GM19035 (cell line): ENCODE data around the gene SH2B2.

Experiments used
- ATAC-seq: cut with Tn5 transposase; IDR thresholded peaks from one replicate; pipeline ENCODE4 v1.9.1; 2021; ENCODE audit not compliant: unreplicated experiment

SH2B2 gene

GRCh38 chr7:102266541-102266940 is 20.1 kb upstream of the SH2B2 start:
- no peak for ATAC-seq

GRCh38 chr7:102268635-102269034 is 18.0 kb upstream of the SH2B2 start:
- no peak for ATAC-seq

GRCh38 chr7:102270178-102270887 is 16.3 kb upstream of the SH2B2 start:
- no peak for ATAC-seq

GRCh38 chr7:102271158-102271798 is 15.4 kb upstream of the SH2B2 start:
- ATAC-seq = no peak

DNA sequence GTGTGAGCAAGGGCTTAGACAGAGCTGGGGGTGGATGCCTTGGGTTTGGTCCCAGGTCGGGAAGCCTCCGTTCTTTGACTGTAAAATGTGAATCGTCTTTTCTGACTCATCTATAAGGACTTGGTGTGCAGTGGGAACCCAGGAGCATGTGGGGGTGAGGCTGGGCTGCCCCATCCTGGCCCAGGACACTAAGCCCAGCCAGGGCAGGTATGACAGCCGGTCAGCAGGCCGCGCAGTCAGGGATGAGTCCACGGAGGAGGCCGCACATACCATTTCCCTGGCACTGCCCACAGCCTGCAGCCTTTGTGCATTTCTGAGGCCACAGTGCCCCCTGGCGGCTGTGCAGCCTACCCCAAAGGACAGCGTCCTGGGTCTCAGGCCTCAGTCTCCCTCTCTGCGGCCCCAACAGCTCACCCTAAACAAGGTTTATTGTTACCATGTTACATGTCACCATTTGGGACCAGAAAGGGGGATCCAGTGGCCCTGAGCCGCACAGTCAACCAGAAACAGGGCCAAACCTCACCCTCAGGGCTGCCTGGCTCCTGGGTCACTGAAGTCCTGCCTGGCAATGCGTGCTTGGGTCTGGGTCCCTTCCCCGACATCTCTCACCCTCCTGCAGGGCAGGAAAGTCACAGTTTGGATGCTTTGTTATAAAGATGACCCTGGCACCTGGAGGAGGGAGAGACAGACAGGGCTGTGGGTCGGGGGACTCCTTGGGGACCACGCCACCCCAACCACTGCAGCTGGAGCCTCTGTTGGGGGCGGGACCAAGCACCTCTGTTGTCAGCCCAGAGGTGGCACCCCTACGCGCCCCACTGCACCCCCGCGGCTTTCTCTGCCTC is 14.4 kb upstream of the SH2B2 start:
- peak; percentile 70 for ATAC-seq

DNA sequence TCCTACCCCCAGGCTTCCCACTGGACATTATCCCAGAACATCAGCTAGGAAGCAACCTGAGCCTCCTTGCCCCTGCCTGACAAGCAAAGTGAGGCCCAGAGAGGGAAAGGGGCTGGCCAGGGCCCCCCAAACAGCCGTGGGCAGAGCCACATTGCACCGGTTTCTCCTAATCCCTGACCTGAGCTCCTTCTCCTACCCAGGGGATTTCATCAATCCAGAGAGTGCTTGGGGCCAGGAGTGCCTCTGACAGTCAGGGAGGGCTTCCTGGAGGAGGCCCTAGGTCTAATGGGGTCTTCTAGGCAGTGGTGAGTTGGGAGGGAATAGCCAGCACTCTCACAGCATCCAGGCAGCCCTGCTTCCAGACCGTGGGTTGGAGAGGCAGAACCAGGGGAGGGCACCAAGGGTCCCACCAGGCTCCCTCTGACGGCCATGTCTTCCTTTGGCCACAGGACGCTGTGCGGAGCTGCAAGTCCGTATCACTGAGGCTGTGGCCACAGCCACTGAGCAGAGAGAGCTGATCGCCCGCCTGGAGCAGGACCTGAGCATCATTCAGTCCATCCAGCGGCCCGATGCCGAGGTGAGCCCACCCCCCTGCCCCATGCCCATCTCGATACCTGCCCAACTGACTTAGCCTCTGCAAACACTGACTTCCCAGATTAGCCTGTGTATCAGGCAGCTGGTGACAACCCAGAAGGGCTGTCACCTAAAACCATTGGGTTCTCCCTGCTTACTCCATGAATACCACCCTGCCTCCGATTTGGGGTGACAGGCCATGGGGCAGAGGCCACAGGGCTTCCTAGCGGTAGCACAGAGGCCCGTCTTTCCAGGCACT is 13.5 kb upstream of the SH2B2 start:
- ATAC-seq = no peak

DNA sequence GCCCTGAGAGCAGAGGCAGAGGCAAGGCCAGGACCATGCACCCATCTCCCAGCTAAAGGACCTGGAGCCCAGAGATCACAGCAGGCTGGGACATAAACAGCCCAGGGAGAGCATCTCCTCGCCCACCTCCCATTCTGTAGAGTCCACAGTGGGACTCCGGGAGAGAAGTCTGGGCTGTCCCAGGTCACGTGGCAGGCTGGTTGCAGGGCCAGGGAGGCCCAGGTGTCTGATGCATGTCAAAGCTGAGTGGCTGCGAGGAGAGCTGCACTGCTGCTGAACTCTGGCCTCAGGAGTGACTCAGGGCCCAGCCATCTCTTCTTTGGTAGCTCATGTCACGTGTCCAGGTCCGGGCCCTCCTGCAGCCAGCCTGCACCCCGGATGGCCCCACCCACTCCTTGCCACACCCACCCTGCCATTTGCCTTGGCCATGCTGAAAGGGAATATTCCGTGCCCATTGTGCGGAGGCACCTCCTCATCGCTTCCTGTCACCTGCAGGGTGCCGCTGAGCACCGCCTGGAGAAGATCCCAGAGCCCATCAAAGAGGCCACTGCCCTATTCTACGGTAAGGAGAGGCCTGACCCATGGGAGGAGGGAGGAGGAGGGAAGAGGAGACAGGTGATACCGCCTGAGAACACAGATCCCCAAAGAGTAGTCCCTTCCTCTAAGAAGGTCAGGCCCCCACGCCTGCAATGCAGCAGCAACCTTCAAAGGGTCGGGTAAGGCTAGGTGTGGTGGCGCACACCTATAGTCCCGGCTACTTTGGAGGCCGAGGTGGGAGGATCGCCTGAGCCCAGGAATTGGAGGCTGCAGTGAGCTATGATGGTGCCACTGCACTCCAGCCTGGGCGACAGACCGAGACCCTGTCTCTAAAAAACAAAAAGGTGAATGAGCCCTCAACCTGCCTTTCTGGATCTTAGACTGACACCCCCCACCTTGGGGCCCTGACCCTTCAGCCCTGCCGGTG is 12.6 kb upstream of the SH2B2 start:
- ATAC-seq = no peak

DNA sequence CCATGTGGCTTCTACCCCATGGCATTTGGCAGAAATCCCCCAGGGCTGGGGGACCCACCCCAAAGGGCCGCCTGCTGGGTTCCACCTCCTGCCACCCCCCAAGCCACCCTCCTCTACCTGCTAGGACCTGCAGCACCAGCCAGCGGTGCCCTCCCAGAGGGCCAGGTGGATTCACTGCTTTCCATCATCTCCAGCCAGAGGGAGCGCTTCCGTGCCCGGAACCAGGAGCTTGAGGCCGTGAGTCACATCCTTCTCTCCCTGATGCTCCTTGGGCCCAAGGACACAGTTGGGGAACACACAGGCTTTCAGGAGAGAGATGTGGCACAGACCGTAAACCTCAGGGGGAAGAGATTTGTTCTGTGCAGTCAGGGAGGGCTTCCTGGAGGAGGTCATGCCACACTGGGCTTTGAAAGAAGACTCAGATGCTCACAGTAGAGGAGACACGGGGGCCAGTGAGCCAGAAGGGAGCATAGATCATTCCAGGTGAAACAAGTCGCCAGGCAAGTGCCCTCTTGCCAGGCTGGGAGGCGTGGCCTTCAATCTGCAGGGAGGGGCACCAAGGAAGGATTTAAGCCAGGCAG is 11.5 kb upstream of the SH2B2 start:
- no peak for ATAC-seq

- no peak for ATAC-seq
Measured at GRCh38 chr7:102277901-102278300, 8.8 kb upstream of the SH2B2 start.

- ATAC-seq = peak; percentile 78
Measured at GRCh38 chr7:102279537-102280400, 6.9 kb upstream of the SH2B2 start.

DNA sequence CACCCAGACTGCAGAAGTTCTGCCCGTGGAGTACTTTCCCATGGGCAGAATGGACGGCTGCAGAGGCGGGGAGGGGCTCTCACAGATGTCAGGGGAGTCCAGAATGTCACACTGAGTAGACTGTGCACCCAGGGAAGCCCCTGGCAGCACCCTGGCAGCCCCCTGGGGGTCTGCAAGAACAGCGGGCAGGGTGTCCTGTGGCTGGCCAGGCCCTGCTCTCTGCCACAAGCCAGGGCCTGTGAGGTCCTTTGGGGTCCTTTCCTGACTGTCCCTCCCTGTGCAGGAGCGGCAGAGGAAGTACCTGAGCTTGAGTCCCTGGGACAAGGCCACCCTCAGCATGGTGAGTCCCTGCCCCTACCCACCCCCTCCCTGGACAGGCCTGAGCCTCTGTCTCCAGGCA is 6.1 kb upstream of the SH2B2 start:
- no peak for ATAC-seq

DNA sequence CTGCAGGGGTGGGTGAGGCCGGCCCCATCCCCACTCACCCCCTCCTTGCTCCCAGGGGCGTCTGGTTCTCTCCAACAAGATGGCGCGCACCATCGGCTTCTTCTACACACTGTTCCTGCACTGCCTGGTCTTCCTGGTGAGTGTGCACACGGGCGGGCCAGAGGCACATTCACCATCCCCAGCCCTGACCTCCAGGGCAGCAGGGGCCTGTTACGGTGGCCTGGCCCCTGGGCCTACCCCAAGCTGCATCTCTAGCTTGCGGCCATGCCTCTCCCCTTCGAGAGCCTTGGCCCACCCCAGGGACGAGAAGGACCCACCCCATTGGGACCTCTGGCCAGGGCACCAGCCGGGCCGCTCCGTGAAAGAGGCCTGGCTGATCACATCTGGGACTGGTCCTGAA is 4.9 kb upstream of the SH2B2 start:
- no peak for ATAC-seq

DNA sequence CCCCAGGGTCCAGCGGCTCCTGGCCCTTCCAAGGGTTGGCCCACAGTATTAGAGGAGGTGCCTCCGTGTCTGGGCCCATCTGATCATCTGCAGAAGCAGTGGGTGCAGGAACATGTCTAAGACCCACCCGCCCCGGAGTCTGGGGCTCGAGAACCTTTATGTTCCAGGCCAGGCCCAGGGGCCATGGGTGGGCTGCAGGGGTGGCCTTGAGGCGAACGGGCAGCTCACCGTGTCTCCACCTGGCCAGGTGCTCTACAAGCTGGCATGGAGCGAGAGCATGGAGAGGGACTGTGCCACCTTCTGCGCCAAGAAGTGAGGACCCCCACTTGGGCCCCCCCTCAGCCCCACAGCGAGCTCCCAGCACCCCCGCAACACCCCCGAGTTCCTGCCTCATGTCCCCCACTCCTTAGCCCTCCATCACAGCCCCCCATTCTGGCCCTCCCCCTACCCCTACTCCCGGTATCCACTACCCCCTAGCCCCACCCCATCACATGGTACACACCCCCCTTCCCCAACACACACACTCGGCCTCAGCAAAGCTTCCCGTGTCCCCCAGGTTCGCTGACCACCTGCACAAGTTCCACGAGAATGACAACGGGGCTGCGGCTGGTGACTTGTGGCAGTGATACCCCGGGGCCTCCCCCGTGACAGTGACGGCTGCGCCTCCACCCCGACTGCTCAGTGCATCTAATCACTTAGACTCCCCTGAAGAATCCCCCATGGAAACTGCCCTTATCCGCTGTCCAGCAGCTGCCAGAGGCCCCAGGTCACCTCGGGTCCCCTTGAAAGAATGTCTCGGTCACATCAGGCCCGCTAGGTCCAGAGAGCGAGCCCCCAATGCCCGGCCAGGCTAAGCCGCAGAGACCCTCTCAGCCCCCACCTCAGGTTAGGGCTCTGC is 4.0 kb upstream of the SH2B2 start:
- no peak for ATAC-seq

- ATAC-seq = no peak
Measured at GRCh38 chr7:102283477-102284189, 3.0 kb upstream of the SH2B2 start.

- no peak for ATAC-seq
Measured at GRCh38 chr7:102284399-102284798, 2.3 kb upstream of the SH2B2 start.

GRCh38 chr7:102284891-102285539 is 1.7 kb upstream of the SH2B2 start:
- ATAC-seq = no peak
